Measurements from ENCODE around the gene GCAT.

Gene GCAT

GRCh38 chr22:37809672-37810333, 2.1 kb downstream of the GCAT start:
- no peak overlapping the region for H3K4me3 ChIP-seq (replicated peaks in 1 of 2; ENCODE audit: low read depth in 2 of 2, low read length in 2 of 2)
- no peak for DNase-seq (ENCODE audit: low read depth in 2 of 2)
- no peak for TF ChIP-seq CTCF (IDR thresholded peaks at IDR 0.05; ENCODE audit: low read depth, low read length)

GRCh38 chr22:37811867-37812266, 4.1 kb downstream of the GCAT start:
- TF ChIP-seq CTCF (IDR thresholded peaks at IDR 0.05; ENCODE audit: low read depth, low read length), result no peak
- H3K4me3 ChIP-seq (replicated peaks in 1 of 2; ENCODE audit: low read depth in 2 of 2, low read length in 2 of 2), result no peak overlapping the region
- no peak for DNase-seq (ENCODE audit: low read depth in 2 of 2)

DNA sequence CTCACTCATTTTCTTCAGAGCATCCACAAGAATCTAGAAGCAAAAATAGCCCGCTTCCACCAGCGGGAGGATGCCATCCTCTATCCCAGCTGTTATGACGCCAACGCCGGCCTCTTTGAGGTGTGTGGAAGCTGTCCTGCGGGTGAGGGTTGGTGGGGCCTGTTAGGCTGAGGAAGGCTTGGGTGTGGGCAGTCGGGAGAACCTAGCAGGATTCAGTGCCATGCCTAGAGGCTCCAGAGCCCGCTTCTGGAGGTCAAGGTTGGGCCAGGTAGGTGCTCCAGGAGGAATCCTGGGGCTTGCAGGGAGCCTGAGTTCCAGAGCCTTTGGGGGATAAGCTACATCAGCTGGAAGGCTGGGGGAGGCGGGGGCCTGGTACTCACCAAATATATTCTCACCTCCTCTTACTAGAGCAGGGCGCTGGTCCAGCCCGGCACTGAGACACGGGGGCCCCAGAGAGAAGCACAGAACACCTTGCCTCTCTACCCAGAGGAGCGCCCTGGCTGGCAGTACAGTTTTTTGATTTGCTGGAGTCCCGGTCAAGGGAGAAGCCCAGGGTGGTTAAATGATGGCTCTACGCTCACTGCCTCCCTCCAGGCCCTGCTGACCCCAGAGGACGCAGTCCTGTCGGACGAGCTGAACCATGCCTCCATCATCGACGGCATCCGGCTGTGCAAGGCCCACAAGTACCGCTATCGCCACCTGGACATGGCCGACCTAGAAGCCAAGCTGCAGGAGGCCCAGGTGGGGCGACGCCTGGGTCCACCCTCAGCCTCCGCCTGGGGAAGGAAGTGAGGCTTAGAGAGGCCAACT, 5.3 kb downstream of the GCAT start:
- DNase-seq (ENCODE audit: low read depth in 2 of 2), result no peak
- no peak for TF ChIP-seq CTCF (IDR thresholded peaks at IDR 0.05; ENCODE audit: low read depth, low read length)
- H3K4me3 ChIP-seq (replicated peaks in 1 of 2; ENCODE audit: low read depth in 2 of 2, low read length in 2 of 2), result no peak overlapping the region

GRCh38 chr22:37815593-37815992, 7.9 kb downstream of the GCAT start:
- H3K4me3 ChIP-seq (replicated peaks in 1 of 2; ENCODE audit: low read depth in 2 of 2, low read length in 2 of 2), result no peak overlapping the region
- no peak for TF ChIP-seq CTCF (IDR thresholded peaks at IDR 0.05; ENCODE audit: low read depth, low read length)
- no peak for DNase-seq (ENCODE audit: low read depth in 2 of 2)

GRCh38 chr22:37816543-37817180, 8.9 kb downstream of the GCAT start:
- H3K4me3 ChIP-seq (replicated peaks in 1 of 2; ENCODE audit: low read depth in 2 of 2, low read length in 2 of 2), result no peak overlapping the region

More at GRCh38 chr22:37816543-37817180, 8.9 kb downstream of the GCAT start:
- TF ChIP-seq CTCF (IDR thresholded peaks at IDR 0.05; ENCODE audit: low read depth, low read length), result no peak
- no peak for DNase-seq (ENCODE audit: low read depth in 2 of 2)

Data from cardiac fibroblast (primary cell).